Measurements from ENCODE around the gene MROH9. TPM values are rescaled to one million over a fixed set of nuclear protein-coding genes. Genes with fewer than 3 reads are reported as not detected.
"Not testable (repeated sequence)": the region's sequence is repeated elsewhere in the genome, so short reads cannot be mapped to it uniquely, and the experiment has no call there.

The MROH9 gene
- total RNA-seq, 2 donors from 2014 or later: not detected

DNA sequence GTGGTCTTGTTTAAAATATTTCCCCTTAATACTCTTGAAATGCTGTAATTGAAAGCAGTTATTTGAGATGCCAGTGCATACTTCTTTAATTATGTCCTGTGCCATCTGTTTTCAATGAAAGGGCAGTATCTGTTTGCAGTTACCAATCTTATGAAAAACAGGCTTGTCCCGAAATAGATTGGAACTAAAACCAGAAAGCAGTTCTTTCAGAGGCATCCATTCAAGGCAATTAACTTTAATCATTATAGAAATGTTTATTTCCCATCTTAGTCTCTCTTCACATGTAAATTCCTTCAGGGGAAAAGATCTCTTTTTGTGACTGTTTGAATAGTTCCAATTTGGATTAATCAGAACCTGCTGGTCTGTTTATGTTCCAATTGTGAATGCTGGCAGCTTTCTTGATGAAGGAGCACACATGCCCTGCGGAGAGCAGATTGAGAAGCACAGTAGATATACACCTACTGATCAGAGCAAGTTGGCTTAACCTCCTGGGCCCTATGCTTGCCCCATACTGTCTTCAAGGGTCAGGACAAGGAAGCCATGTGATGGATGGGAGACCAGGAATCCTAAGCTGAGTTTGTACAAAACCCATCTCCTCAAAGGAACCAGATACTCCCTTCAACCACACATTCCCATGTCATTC lies 41.6 kb upstream of the MROH9 start:
- H3K4me1 ChIP-seq: no peaks in the 10 kb centered on the region
- no peaks in the 10 kb centered on the region for H3K9me3 ChIP-seq
- TF ChIP-seq, protein P1, sequence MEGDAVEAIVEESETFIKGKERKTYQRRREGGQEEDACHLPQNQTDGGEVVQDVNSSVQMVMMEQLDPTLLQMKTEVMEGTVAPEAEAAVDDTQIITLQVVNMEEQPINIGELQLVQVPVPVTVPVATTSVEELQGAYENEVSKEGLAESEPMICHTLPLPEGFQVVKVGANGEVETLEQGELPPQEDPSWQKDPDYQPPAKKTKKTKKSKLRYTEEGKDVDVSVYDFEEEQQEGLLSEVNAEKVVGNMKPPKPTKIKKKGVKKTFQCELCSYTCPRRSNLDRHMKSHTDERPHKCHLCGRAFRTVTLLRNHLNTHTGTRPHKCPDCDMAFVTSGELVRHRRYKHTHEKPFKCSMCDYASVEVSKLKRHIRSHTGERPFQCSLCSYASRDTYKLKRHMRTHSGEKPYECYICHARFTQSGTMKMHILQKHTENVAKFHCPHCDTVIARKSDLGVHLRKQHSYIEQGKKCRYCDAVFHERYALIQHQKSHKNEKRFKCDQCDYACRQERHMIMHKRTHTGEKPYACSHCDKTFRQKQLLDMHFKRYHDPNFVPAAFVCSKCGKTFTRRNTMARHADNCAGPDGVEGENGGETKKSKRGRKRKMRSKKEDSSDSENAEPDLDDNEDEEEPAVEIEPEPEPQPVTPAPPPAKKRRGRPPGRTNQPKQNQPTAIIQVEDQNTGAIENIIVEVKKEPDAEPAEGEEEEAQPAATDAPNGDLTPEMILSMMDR (IDR thresholded peaks at IDR 0.05): no peak
- no peaks in the 10 kb centered on the region for H3K27me3 ChIP-seq
- intact Hi-C loops (cut with DNase I): no loop called here
- no peak overlapping the region for H3K9ac ChIP-seq (ENCODE audit: low read depth in 2 of 2, low read length in 2 of 2)
- H3K4me3 ChIP-seq: no peak overlapping the region
- no peak for DNase-seq
- H3K36me3 ChIP-seq: no peaks in the 10 kb centered on the region
- no peak overlapping the region for H3K27ac ChIP-seq

DNA sequence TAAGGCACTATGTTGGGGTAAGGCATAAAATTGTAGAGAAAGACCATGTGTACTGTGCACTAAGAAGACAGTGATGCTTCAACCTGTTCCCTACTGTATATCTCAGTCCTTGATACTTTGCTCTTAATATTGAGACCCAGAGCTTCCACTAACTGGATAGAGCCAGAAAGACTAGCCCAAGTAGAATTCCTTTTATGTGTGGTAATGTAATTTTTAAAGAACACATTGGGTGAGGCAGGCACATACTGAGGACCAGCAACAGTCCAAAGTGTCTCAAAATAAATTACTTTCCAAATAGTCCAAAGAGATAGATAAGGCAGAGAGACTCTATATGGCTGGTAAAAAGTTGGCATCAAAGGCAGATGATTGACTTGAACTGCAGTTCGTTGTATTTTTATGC lies 31.4 kb upstream of the MROH9 start:
- H3K9ac ChIP-seq (ENCODE audit: low read depth in 2 of 2, low read length in 2 of 2): no peak overlapping the region
- H3K9me3 ChIP-seq: no peaks in the 10 kb centered on the region
- no peak overlapping the region for H3K4me3 ChIP-seq
- intact Hi-C loops (cut with DNase I): no loop called here
- H3K27ac ChIP-seq: no peak overlapping the region
- H3K27me3 ChIP-seq: no peaks in the 10 kb centered on the region
- H3K36me3 ChIP-seq: no peaks in the 10 kb centered on the region
- DNase-seq: no peak
- no peaks in the 10 kb centered on the region for H3K4me1 ChIP-seq
- TF ChIP-seq, protein P1 (IDR thresholded peaks at IDR 0.05): no peak

DNA sequence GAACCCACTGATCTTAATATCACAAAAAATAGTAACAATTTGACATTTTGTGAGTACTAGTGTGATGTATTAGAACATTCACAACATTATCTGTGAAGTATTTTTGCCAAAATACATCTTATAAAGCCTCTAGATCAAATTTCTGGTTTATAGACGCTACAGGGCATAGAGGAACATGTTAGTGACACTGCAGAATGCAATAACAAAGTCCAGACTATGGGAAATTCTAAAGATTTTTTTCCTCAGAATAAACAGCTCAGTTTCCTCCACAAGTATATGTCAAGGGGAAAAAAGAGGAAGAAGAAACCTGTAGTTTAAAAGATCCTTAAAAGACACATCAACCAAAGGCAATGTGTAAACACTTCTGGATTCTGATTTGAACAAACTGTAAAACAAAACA lies 26.4 kb upstream of the MROH9 start:
- intact Hi-C loops (cut with DNase I): no loop called here
- TF ChIP-seq, protein P1 (IDR thresholded peaks at IDR 0.05): no peak
- Histone ChIP-seq H3K36me3 (no peaks in the 10 kb centered on the region), H3K4me1 (no peaks in the 10 kb centered on the region), H3K27ac (no peak overlapping the region), H3K4me3 (no peak overlapping the region), H3K27me3 (no peaks in the 10 kb centered on the region), H3K9ac (ENCODE audit: low read depth in 2 of 2, low read length in 2 of 2) (no peak overlapping the region), H3K9me3 (no peaks in the 10 kb centered on the region)
- DNase-seq: no peak

DNA sequence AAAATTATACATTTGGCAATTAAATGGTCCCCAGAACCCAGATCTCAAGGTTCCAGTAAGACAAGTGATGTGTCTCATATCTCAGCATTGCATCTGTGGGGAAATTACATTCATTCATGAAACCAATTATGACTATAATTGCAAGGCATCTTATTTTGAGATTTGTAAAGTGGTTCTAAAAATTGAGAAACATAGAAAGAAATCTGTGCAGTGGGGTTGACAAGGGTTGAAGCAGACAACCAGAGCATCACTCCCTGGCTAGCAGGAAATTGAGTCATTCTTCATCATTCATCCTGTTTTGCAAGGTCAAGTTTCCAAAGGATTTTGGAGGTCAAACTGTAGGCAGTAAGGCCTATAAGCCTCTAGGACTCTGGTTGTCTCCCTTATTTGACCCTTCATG lies 25.1 kb upstream of the MROH9 start:
- TF ChIP-seq, protein P1 (IDR thresholded peaks at IDR 0.05): no peak
- H3K4me1 ChIP-seq: no peaks in the 10 kb centered on the region
- intact Hi-C loops (cut with DNase I): no loop called here
- no peaks in the 10 kb centered on the region for H3K9me3 ChIP-seq
- H3K9ac ChIP-seq (ENCODE audit: low read depth in 2 of 2, low read length in 2 of 2): no peak overlapping the region
- no peak overlapping the region for H3K27ac ChIP-seq
- H3K27me3 ChIP-seq: no peaks in the 10 kb centered on the region
- DNase-seq: no peak
- H3K4me3 ChIP-seq: no peak overlapping the region
- no peaks in the 10 kb centered on the region for H3K36me3 ChIP-seq

DNA sequence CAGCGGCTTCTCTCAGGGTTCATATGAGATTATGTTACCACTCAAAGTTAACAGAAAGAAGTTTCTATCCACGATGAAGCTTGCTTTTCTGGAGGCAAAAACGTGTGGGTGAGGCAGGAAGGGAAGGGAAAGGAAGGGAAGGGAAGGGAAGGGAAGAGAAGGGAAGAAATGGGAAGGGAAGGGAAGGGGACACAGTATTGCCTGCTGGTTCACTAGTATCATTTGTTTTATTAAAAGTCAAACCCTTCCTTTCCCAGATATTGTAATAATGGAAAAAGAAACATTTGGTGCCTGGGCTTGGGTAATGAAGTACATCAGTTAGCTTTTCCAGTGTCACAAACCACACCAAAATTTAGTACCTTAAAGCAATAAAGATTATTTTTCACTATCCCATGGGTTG lies 18.0 kb upstream of the MROH9 start:
- intact Hi-C loops (cut with DNase I): no loop called here
- no peak overlapping the region for H3K27ac ChIP-seq
- TF ChIP-seq, protein P1 (IDR thresholded peaks at IDR 0.05): no peak
- H3K9me3 ChIP-seq: no peaks in the 10 kb centered on the region
- no peak overlapping the region for H3K4me3 ChIP-seq
- H3K4me1 ChIP-seq: no peaks in the 10 kb centered on the region
- no peaks in the 10 kb centered on the region for H3K36me3 ChIP-seq
- H3K9ac ChIP-seq (ENCODE audit: low read depth in 2 of 2, low read length in 2 of 2): no peak overlapping the region
- no peaks in the 10 kb centered on the region for H3K27me3 ChIP-seq
- DNase-seq: no peak

DNA sequence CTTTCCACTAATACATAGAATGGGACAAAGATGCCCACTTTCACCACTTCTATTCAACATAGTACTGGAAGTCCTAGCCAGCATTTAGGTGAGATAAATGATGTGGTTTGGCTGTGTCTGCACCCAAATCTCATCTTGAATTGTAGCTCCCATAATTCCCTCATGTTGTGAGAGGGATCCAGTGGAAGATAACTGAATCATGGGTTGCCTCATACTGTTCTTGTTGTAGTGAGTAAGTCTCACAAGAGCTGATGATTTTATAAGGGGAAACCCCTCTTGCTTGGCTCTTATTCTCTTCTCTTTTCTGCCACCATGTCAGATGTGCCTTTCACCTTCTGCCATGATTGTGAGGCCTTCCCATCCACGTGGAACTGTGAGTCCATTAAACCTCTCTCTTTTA lies 10.7 kb upstream of the MROH9 start:
- H3K9ac ChIP-seq (ENCODE audit: low read depth in 2 of 2, low read length in 2 of 2); H3K27ac ChIP-seq; H3K4me1 ChIP-seq; H3K4me3 ChIP-seq; H3K9me3 ChIP-seq; DNase-seq; H3K27me3 ChIP-seq; intact Hi-C loops (cut with DNase I); H3K36me3 ChIP-seq: not testable (repeated sequence)

Data from colonic mucosa (tissue), 4 donors.